Activated CD4-positive, CD25-positive, alpha-beta regulatory T cell treated with anti-CD3 and anti-CD28 coated beads, Interleukin-2, amount 50 U/mL, for 72 hours (primary cell): Measurements from ENCODE around the gene BRINP1.

Experiments
- DNase-seq: peaks from one replicate; pipeline ENCODE4 v3.0.0; 2021

Gene BRINP1

GRCh38 chr9:119337573-119337972 is 31.7 kb downstream of the BRINP1 start:
- DNase-seq, result no peak

- DNase-seq, result no peak
These were observed 34.5 kb downstream of the BRINP1 start for GRCh38 chr9:119334745-119335144.

GRCh38 chr9:119333507-119334229 is 35.6 kb downstream of the BRINP1 start:
- no peak for DNase-seq

GRCh38 chr9:119332522-119332921 is 36.7 kb downstream of the BRINP1 start:
- no peak for DNase-seq

GRCh38 chr9:119322184-119322583 is 47.1 kb downstream of the BRINP1 start:
- no peak for DNase-seq

- no peak for DNase-seq
These were observed 50.9 kb downstream of the BRINP1 start for GRCh38 chr9:119318371-119318770.

GRCh38 chr9:119313846-119314245 is 55.4 kb downstream of the BRINP1 start:
- no peak for DNase-seq

- no peak for DNase-seq
These were observed 58.5 kb downstream of the BRINP1 start for GRCh38 chr9:119310741-119311140.

- no peak for DNase-seq
These were observed 61.8 kb downstream of the BRINP1 start for GRCh38 chr9:119307471-119307870.

- DNase-seq, result no peak
These were observed 64.7 kb downstream of the BRINP1 start for GRCh38 chr9:119304555-119304954.

GRCh38 chr9:119302988-119303698 is 66.1 kb downstream of the BRINP1 start:
- no peak for DNase-seq

GRCh38 chr9:119298076-119298853 is 71.0 kb downstream of the BRINP1 start:
- no peak for DNase-seq

- DNase-seq, result no peak
These were observed 77.7 kb downstream of the BRINP1 start for GRCh38 chr9:119291554-119291953.

- no peak for DNase-seq
These were observed 79.3 kb downstream of the BRINP1 start for GRCh38 chr9:119289740-119290433.

- no peak for DNase-seq
These were observed 84.5 kb downstream of the BRINP1 start for GRCh38 chr9:119284587-119285337.

- DNase-seq, result no peak
These were observed 85.1 kb downstream of the BRINP1 start for GRCh38 chr9:119284118-119284517.

- DNase-seq, result no peak
These were observed 86.0 kb downstream of the BRINP1 start for GRCh38 chr9:119283078-119283794.

- DNase-seq, result no peak
These were observed 86.7 kb downstream of the BRINP1 start for GRCh38 chr9:119282476-119283077.

- DNase-seq, result no peak
These were observed 88.3 kb downstream of the BRINP1 start for GRCh38 chr9:119280740-119281485.

GRCh38 chr9:119278171-119278570 is 91.1 kb downstream of the BRINP1 start:
- DNase-seq, result no peak
